Astrocyte of the spinal cord (primary cell): Measurements from ENCODE around the gene PCDHB4.
"Not testable (repeated sequence)": the region's sequence is repeated elsewhere in the genome, so short reads cannot be mapped to it uniquely, and the experiment has no call there.

Source experiments
- DNase-seq: peaks from one replicate; pipeline ENCODE4 v3.0.0; 2011; ENCODE audit warnings: low read depth, low spot score
- H3K4me3 ChIP-seq: 2 replicates; pipeline ENCODE4 v1.5.1; 2011; ENCODE audit warnings: low read depth, mild to moderate bottlenecking, low read length, moderate library complexity
- CTCF ChIP-seq: IDR thresholded peaks from 2 replicates; pipeline ENCODE4 v1.5.1; 2012; ENCODE audit warnings: low read depth, mild to moderate bottlenecking, low read length, inconsistent platforms
- in situ Hi-C: cut with HindIII; loops from 2 replicates; pipeline ENCODE4 v1.10.0; 2017; ENCODE audit warnings: low sequenced_read_pairs

Gene PCDHB4

GRCh38 chr5:141127305-141127704 lies 5.7 kb downstream of the PCDHB4 start:
- in situ Hi-C loops = no loop called here
- H3K4me3 ChIP-seq = no peak overlapping the region
- TF ChIP-seq CTCF = no peak
- DNase-seq = no peak

GRCh38 chr5:141135030-141135717 lies 13.6 kb downstream of the PCDHB4 start, which contains the start of gene PCDHB5:
PCDHB5 (plus strand) TSS chr5:141135206; CDS start chr5:141135435, 229 bp downstream.
- in situ Hi-C loops = no loop called here

GRCh38 chr5:141135718-141136266 lies 14.2 kb downstream of the PCDHB4 start:
- H3K4me3 ChIP-seq = no peak overlapping the region
- TF ChIP-seq CTCF = no peak
- in situ Hi-C loops = no loop called here
- DNase-seq = no peak

More at GRCh38 chr5:141135030-141135717, 13.6 kb downstream of the PCDHB4 start, which contains the start of gene PCDHB5:
- no peak for TF ChIP-seq CTCF
- peak; percentile 5 for DNase-seq
- H3K4me3 ChIP-seq = peak within 1 kb of the TSS; percentile 35

- H3K4me3 ChIP-seq, in situ Hi-C loops, DNase-seq: not testable (repeated sequence)
These were observed 15.7 kb downstream of the PCDHB4 start for GRCh38 chr5:141137346-141137745.

- TF ChIP-seq CTCF = no peak
- DNase-seq = no peak
These were observed 28.2 kb downstream of the PCDHB4 start, which contains the start of gene PCDHB6 for GRCh38 chr5:141149812-141150211. PCDHB6 (plus strand) TSS chr5:141150057; CDS start chr5:141150258, 201 bp downstream.

GRCh38 chr5:141150224-141150992 lies 28.8 kb downstream of the PCDHB4 start:
- no peak overlapping the region for H3K4me3 ChIP-seq
- in situ Hi-C loops = no loop called here
- no peak for DNase-seq
- TF ChIP-seq CTCF = no peak

More at GRCh38 chr5:141149812-141150211, 28.2 kb downstream of the PCDHB4 start, which contains the start of gene PCDHB6:
- no peak within 1 kb of the TSS for H3K4me3 ChIP-seq
- in situ Hi-C loops = no loop called here
